HT-29 (cell line): ENCODE results near the gene DZIP1. TPM values are rescaled to one million over a fixed set of nuclear protein-coding genes. Genes with fewer than 3 reads are reported as not detected.
"Not testable (repeated sequence)": the region's sequence is repeated elsewhere in the genome, so short reads cannot be mapped to it uniquely, and the experiment has no call there.

Source experiments
- DNase-seq: peaks from one replicate; pipeline ENCODE4 v3.0.0-alpha.2; 2015; ENCODE audit warnings: low spot score
- total RNA-seq: library from RNA; depleted of rRNA; stranded (reverse); fragments of >200 nt; shearing (Covaris generic); gene quantifications from 2 replicates; pipeline ENCODE4 v1.2.3, GENCODE V29; 2014; rRNA removed

DZIP1 gene
- total RNA-seq: not detected in 2 replicates

- DNase-seq: no peak
Measured at GRCh38 chr13:95644601-95645052, at the start of gene DZIP1. Gene DZIP1 (minus strand): TSS chr13:95644706. CDS start chr13:95642029, 2,677 bp downstream.

DNA sequence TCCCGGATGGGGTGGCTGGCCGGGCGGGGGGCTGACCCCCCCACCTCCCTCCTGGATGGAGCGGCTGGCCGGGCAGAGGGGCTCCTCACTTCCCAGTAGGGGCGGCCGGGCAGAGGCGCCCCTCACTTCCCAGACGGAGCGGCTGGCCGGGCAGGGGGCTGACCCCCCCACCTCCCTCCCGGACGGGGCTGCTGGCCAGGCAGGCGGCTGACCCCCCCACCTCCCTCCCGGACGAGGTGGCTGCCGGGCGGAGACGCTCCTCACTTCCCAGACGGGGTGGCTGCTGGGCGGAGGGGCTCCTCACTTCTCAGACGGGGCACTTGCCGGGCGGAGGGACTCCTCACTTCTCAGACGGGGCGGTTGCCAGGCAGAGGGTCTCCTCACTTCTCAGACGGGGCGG lies 46.5 kb upstream of the DZIP1 start:
- not testable (repeated sequence) for DNase-seq

GRCh38 chr13:95689582-95689926 lies 45.0 kb upstream of the DZIP1 start:
- no peak for DNase-seq

- DNase-seq: not testable (repeated sequence)
Measured at GRCh38 chr13:95684960-95685359, 40.5 kb upstream of the DZIP1 start.

DNA sequence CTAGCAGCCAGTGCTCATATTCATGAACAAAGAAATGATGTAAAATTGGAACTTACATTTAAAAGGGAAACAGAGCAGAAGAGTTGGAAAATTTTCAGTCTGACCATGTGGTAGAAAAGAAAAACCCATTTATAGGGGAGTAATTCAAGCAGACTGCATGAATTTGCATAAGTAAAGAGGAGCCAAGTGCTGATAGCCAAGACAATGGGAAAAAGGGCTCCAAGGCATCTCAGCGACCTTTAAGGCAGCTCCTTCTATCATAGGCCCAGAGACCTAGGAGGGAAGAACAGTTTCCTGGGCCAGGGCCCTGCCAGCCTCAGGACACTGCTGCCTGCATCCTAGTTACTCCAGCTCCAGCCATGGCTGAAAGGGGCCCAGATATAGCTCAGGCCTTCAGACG lies 39.9 kb upstream of the DZIP1 start:
- no peak for DNase-seq

DNA sequence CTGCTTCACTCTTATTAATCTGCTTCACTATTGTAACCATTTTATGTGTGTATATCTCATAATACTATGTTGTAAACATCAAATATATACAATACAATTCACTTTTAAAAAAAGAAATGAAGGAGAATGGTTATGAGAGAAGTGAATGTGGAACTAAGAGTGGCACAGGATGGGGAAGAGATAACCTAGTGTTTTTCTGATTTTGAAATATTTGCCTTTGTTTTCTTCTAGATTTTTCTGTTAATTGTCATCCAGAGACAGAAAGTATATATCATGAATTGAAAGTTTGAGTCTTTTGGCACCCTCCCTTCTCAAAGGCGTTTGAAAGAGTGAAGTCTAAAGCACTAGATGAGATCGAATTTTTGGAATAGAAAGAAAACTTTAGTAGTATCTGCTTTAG lies 35.2 kb upstream of the DZIP1 start:
- no peak for DNase-seq

- DNase-seq: no peak
Measured at GRCh38 chr13:95678967-95679366, 34.5 kb upstream of the DZIP1 start.

DNA sequence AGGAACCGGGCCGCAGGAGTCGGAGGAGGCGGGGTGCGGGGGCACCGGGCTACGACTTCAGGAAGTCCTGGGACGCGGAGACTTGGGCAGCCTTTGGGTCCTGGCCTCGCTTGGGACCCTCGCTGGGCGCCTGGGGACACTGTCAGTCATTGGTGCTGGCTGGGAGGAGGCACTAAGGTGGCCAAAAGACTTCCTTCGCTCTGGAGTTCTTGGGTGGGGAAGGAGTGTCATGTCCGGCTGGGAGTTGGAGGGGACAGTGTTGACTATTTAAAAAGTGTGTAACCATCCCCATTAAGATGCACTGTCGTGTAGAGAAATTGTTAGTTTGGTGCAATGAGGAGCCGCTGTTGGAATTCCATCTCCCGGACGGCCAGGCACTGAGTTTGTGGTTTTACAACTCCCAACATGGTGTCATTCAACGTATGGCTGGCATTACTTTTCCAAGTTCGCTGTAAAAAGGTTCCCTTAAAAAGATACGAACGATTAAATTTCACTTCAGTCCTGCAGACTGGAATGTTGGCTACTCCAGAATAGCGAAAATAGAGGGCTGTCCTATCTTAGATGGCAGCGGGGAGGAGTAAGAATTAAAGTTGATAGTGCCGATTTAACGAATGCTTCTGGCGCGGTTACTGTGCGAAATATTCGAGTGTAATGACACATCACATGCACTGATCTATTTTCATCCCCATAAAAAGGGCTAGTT lies 33.2 kb upstream of the DZIP1 start:
- DNase-seq: peak; percentile 59

DNA sequence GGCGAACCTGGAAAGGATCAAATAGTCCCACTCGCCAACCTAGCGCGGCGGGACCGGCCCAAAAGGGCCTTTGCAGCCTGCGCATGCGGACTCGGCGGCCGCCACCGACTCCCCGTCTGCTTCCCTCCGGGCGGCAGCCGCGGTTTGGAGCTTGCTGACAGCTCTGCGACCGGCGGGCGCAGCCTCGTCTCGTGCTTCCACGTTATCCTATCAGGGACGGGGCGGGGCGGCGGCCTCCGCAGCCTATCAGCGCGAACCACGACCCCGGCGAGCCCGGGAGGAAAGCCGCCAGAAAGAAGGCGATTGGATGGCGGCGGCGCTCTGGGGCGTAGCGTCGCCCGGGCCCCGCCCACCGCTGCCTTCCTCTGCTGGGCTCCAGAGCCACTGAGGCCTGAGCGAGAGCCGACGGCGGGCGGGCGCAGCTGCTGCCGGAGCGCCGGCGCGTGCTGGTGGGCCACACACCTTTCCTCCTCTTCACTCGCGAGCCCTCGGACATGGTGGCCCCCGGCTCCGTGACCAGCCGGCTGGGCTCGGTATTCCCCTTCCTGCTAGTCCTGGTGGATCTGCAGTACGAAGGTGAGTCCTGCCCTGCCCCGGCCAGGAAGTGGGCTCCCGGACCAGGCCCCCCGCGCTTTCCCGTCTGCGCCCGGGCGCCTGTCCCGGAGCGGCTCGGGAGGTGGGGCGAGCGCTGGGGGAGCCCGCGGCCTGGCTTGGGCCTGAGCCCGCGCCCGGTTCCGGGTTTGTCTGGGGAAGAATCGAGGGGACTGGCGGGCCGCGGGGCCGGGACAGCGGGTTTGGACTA lies 32.5 kb upstream of the DZIP1 start, which contains the start of gene DNAJC3:
DNAJC3 (plus strand) TSS at position 378 of the 802 bp plus-strand sequence; CDS start at position 495, 117 bp downstream.
- DNase-seq: peak; percentile 99

DNA sequence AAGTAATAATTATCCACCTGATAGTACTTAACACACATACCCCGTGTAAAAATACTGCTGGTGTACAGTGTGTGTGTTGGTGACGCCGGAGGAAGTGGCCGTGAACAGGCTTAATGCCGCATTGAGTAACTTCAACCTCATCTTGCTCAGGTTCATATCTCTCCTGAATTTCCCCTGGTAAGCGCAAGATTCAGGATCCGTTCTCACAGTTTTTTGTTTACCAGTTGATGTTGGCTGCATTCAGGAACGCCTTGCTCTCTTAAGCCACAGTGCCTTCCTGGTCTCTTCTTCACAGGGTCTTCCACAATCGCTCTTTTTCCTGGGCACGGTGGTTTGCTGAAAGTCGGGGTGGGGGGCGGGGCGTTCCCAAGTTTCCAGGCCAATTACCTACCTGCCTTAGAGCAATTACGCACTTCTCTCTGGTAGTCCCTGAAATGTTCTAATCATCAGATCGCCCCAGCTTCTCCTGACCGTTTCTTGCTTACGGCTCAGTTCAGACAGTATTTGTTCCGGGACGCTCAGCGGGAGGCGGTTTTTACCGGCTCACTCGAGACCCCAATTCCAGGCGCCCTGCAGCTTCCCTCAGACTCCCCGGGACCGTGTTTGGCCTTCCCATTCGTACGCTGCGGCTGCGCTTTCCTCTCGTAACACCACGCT lies 31.7 kb upstream of the DZIP1 start:
- DNase-seq: peak; percentile 83

- no peak for DNase-seq
Measured at GRCh38 chr13:95671597-95671996, 27.1 kb upstream of the DZIP1 start.

GRCh38 chr13:95667235-95667634 lies 22.7 kb upstream of the DZIP1 start:
- not testable (repeated sequence) for DNase-seq

- DNase-seq: peak; percentile 90
Measured at GRCh38 chr13:95660981-95661581, 16.6 kb upstream of the DZIP1 start.

- DNase-seq: no peak
Measured at GRCh38 chr13:95659500-95659899, 15.0 kb upstream of the DZIP1 start.

GRCh38 chr13:95656386-95657015 lies 12.0 kb upstream of the DZIP1 start:
- no peak for DNase-seq

DNA sequence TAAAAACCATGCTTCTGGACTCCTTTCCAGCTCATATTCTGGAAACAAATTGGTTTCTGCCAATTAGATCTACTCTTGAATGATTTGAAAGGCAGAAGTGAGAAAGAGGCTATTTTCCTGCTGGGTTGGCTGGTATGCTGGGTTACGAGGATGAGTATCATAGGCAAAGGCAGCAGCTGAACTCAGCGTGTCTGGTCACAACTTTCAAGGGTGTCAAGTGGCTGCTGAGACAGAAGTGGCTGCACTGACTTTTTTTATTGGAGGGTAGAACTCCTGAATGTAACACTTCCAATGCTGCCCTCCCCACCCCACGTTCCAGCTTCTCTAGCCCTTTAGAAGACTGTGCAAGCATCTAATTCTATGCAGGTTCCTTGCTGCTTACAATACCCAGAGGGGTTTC lies 8.3 kb upstream of the DZIP1 start:
- DNase-seq: no peak

DNA sequence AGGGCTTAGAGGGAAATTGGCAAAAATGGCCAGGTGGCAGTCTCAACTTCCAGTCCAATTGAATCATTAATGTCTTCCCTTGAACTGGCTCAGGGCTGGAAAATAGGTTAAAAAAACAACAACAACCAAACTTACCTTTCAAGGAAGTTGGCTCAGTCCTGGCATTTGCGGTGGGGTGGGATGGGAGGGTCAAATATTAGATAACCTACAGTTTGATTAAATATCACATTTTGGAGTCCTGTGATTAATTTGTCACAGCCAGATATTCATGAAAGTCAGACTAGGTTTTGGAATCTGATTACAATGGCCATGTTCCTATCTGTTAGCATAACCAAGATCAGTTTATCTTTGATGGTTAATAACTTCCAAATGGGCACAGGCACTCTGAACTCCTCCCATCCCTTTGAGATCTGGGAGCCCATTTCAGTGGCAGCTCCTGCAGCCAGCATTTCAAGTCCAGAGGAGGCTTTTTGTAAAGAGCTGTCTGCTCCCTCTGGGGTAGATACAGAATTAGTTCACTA lies 7.8 kb upstream of the DZIP1 start:
- DNase-seq: no peak

DNA sequence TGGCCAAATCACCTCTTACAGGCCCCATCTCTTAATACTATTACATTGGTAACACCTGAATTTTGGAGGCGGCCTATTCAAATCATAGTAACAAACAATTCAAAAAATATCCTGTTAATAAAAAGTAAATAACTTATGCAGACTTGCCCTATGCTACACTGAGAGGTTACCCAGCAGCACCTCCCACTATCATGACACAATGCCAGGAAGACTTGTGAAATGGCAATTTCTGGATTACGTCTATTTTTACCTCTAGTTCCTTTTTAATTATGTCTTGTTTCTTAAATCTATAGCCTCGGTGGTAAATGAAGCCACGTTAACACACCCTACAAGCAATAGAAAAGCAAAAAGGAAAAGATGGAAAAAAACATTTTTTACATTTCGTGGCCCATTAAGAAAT lies 6.2 kb upstream of the DZIP1 start:
- no peak for DNase-seq

GRCh38 chr13:95647321-95647720 lies 2.8 kb upstream of the DZIP1 start:
- DNase-seq: no peak

DNA sequence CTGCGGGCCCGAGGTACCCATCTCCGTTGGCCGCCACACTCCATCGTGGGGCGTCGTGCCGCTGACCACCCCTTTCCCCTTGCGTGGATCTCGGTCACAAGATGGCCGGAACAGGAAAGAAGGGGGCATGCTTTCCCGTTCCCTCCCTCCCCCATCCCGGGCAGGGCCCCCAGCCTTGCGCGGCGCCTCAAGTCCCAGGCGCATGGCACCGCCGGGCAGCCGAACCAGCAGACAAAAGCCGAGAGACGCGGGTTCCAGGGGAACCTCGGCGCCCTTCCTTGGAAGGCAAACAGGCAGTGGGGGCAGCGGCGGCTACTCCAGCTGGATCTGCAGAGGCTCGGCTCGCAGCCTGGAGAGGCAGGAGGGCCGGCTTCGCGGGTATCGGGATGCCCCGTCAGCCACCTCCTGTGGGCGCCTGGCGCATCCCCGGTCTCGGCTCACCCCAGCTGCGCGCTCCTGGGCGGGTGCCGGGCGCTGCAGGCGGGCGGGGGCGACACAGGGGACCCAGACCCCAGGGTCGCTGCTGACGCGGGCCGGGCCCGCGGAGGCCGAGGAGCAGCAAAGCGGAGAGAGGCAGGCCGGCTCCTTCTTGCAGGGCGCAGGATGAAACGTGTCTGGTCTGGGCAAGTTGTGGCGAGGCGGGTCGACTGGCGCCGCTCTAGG lies 439 bp downstream of the DZIP1 start:
- no peak for DNase-seq

DNA sequence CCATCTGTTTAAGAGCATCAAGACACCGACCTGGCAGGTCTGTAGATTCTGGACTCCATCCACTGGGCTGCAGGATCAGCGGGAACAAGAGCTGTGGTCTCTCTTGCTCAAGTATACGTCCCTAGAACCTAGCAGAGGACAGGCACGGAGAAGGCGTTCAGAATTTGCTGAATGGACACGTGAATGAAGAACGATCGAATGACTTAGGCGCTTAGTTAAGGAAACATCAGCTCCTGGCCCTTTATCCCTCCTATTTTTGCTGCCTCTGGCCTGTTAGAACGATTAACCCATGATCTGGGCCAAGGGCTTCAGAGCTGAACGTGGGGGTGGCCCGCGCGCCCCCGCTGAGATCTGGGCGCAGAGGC lies 953 bp downstream of the DZIP1 start:
- DNase-seq: no peak
